ENCODE data around the gene CFAP46.
"Not testable (repeated sequence)": the region's sequence is repeated elsewhere in the genome, so short reads cannot be mapped to it uniquely, and the experiment has no call there.

The CFAP46 gene

GRCh38 chr10:132958883-132959558, 16.7 kb upstream of the CFAP46 start:
- peaks cover 3% of the 10 kb centered on the region for H3K4me1 ChIP-seq (ENCODE audit: control insufficient read depth, insufficient read depth, low read length)
- no peaks in the 10 kb centered on the region for H3K9me3 ChIP-seq (ENCODE audit: control insufficient read depth, insufficient read depth, low read length)
- peaks cover 2% of the 10 kb centered on the region for H3K27me3 ChIP-seq (ENCODE audit: control insufficient read depth, insufficient read depth, low read length)
- no peak overlapping the region for H3K9ac ChIP-seq (ENCODE audit: low read depth, low read length)
- H3K36me3 ChIP-seq (ENCODE audit: control insufficient read depth, insufficient read depth, low read length), result no peaks in the 10 kb centered on the region
- no peak overlapping the region for H3K4me3 ChIP-seq (ENCODE audit: low read depth, low read length)

- H3K36me3 ChIP-seq (ENCODE audit: control insufficient read depth, insufficient read depth, low read length), result no peaks in the 10 kb centered on the region
- no peaks in the 10 kb centered on the region for H3K9me3 ChIP-seq (ENCODE audit: control insufficient read depth, insufficient read depth, low read length)
- no peaks in the 10 kb centered on the region for H3K27me3 ChIP-seq (ENCODE audit: control insufficient read depth, insufficient read depth, low read length)
- H3K4me3 ChIP-seq (ENCODE audit: low read depth, low read length), result no peak overlapping the region
- H3K9ac ChIP-seq (ENCODE audit: low read depth, low read length), result no peak overlapping the region
- H3K4me1 ChIP-seq (ENCODE audit: control insufficient read depth, insufficient read depth, low read length), result peaks cover 3% of the 10 kb centered on the region
Measured at GRCh38 chr10:132957981-132958882, 15.9 kb upstream of the CFAP46 start.

GRCh38 chr10:132957131-132957530, 14.8 kb upstream of the CFAP46 start:
- Histone ChIP-seq H3K4me3 (ENCODE audit: low read depth, low read length) (no peak overlapping the region), H3K27me3 (ENCODE audit: control insufficient read depth, insufficient read depth, low read length) (no peaks in the 10 kb centered on the region)

GRCh38 chr10:132956259-132956658, 13.9 kb upstream of the CFAP46 start:
- H3K27me3 ChIP-seq (ENCODE audit: control insufficient read depth, insufficient read depth, low read length); H3K4me3 ChIP-seq (ENCODE audit: low read depth, low read length); H3K9me3 ChIP-seq (ENCODE audit: control insufficient read depth, insufficient read depth, low read length); H3K9ac ChIP-seq (ENCODE audit: low read depth, low read length); H3K4me1 ChIP-seq (ENCODE audit: control insufficient read depth, insufficient read depth, low read length); H3K36me3 ChIP-seq (ENCODE audit: control insufficient read depth, insufficient read depth, low read length): not testable (repeated sequence)

More at GRCh38 chr10:132957131-132957530, 14.8 kb upstream of the CFAP46 start:
- no peaks in the 10 kb centered on the region for H3K9me3 ChIP-seq (ENCODE audit: control insufficient read depth, insufficient read depth, low read length)
- no peaks in the 10 kb centered on the region for H3K36me3 ChIP-seq (ENCODE audit: control insufficient read depth, insufficient read depth, low read length)
- no peak overlapping the region for H3K9ac ChIP-seq (ENCODE audit: low read depth, low read length)
- peaks cover 3% of the 10 kb centered on the region for H3K4me1 ChIP-seq (ENCODE audit: control insufficient read depth, insufficient read depth, low read length)

GRCh38 chr10:132955479-132955878, 13.1 kb upstream of the CFAP46 start:
- no peaks in the 10 kb centered on the region for H3K9me3 ChIP-seq (ENCODE audit: control insufficient read depth, insufficient read depth, low read length)
- no peaks in the 10 kb centered on the region for H3K4me1 ChIP-seq (ENCODE audit: control insufficient read depth, insufficient read depth, low read length)
- no peaks in the 10 kb centered on the region for H3K27me3 ChIP-seq (ENCODE audit: control insufficient read depth, insufficient read depth, low read length)

GRCh38 chr10:132953428-132953827, 11.1 kb upstream of the CFAP46 start:
- Histone ChIP-seq H3K36me3 (ENCODE audit: control insufficient read depth, insufficient read depth, low read length) (no peaks in the 10 kb centered on the region), H3K4me3 (ENCODE audit: low read depth, low read length) (no peak overlapping the region), H3K27me3 (ENCODE audit: control insufficient read depth, insufficient read depth, low read length) (no peaks in the 10 kb centered on the region), H3K9me3 (ENCODE audit: control insufficient read depth, insufficient read depth, low read length) (no peaks in the 10 kb centered on the region), H3K9ac (ENCODE audit: low read depth, low read length) (no peak overlapping the region), H3K4me1 (ENCODE audit: control insufficient read depth, insufficient read depth, low read length) (no peaks in the 10 kb centered on the region)

More at GRCh38 chr10:132955479-132955878, 13.1 kb upstream of the CFAP46 start:
- H3K9ac ChIP-seq (ENCODE audit: low read depth, low read length), result no peak overlapping the region
- no peak overlapping the region for H3K4me3 ChIP-seq (ENCODE audit: low read depth, low read length)
- no peaks in the 10 kb centered on the region for H3K36me3 ChIP-seq (ENCODE audit: control insufficient read depth, insufficient read depth, low read length)

- Histone ChIP-seq H3K9ac (ENCODE audit: low read depth, low read length) (no peak overlapping the region), H3K36me3 (ENCODE audit: control insufficient read depth, insufficient read depth, low read length) (no peaks in the 10 kb centered on the region), H3K4me1 (ENCODE audit: control insufficient read depth, insufficient read depth, low read length) (no peaks in the 10 kb centered on the region), H3K9me3 (ENCODE audit: control insufficient read depth, insufficient read depth, low read length) (no peaks in the 10 kb centered on the region), H3K27me3 (ENCODE audit: control insufficient read depth, insufficient read depth, low read length) (no peaks in the 10 kb centered on the region), H3K4me3 (ENCODE audit: low read depth, low read length) (no peak overlapping the region)
Measured at GRCh38 chr10:132951926-132952325, 9.6 kb upstream of the CFAP46 start.

- no peaks in the 10 kb centered on the region for H3K27me3 ChIP-seq (ENCODE audit: control insufficient read depth, insufficient read depth, low read length)
- no peak overlapping the region for H3K4me3 ChIP-seq (ENCODE audit: low read depth, low read length)
- H3K4me1 ChIP-seq (ENCODE audit: control insufficient read depth, insufficient read depth, low read length), result no peaks in the 10 kb centered on the region
- H3K9ac ChIP-seq (ENCODE audit: low read depth, low read length), result no peak overlapping the region
- no peaks in the 10 kb centered on the region for H3K9me3 ChIP-seq (ENCODE audit: control insufficient read depth, insufficient read depth, low read length)
- no peaks in the 10 kb centered on the region for H3K36me3 ChIP-seq (ENCODE audit: control insufficient read depth, insufficient read depth, low read length)
Measured at GRCh38 chr10:132948351-132948750, 6.0 kb upstream of the CFAP46 start.

GRCh38 chr10:132947843-132948242, 5.5 kb upstream of the CFAP46 start:
- Histone ChIP-seq H3K9me3 (ENCODE audit: control insufficient read depth, insufficient read depth, low read length) (no peaks in the 10 kb centered on the region), H3K9ac (ENCODE audit: low read depth, low read length) (no peak overlapping the region), H3K27me3 (ENCODE audit: control insufficient read depth, insufficient read depth, low read length) (no peaks in the 10 kb centered on the region), H3K36me3 (ENCODE audit: control insufficient read depth, insufficient read depth, low read length) (no peaks in the 10 kb centered on the region), H3K4me3 (ENCODE audit: low read depth, low read length) (no peak overlapping the region), H3K4me1 (ENCODE audit: control insufficient read depth, insufficient read depth, low read length) (no peaks in the 10 kb centered on the region)

GRCh38 chr10:132946806-132947546, 4.6 kb upstream of the CFAP46 start:
- no peak overlapping the region for H3K9ac ChIP-seq (ENCODE audit: low read depth, low read length)
- no peaks in the 10 kb centered on the region for H3K27me3 ChIP-seq (ENCODE audit: control insufficient read depth, insufficient read depth, low read length)
- no peaks in the 10 kb centered on the region for H3K4me1 ChIP-seq (ENCODE audit: control insufficient read depth, insufficient read depth, low read length)
- H3K9me3 ChIP-seq (ENCODE audit: control insufficient read depth, insufficient read depth, low read length), result no peaks in the 10 kb centered on the region
- no peaks in the 10 kb centered on the region for H3K36me3 ChIP-seq (ENCODE audit: control insufficient read depth, insufficient read depth, low read length)
- H3K4me3 ChIP-seq (ENCODE audit: low read depth, low read length), result no peak overlapping the region

GRCh38 chr10:132946311-132946710, 3.9 kb upstream of the CFAP46 start:
- Histone ChIP-seq H3K9me3 (ENCODE audit: control insufficient read depth, insufficient read depth, low read length) (no peaks in the 10 kb centered on the region), H3K4me1 (ENCODE audit: control insufficient read depth, insufficient read depth, low read length) (no peaks in the 10 kb centered on the region), H3K4me3 (ENCODE audit: low read depth, low read length) (no peak overlapping the region), H3K9ac (ENCODE audit: low read depth, low read length) (no peak overlapping the region), H3K36me3 (ENCODE audit: control insufficient read depth, insufficient read depth, low read length) (no peaks in the 10 kb centered on the region), H3K27me3 (ENCODE audit: control insufficient read depth, insufficient read depth, low read length) (no peaks in the 10 kb centered on the region)

Measured in iPS-15b (cell line).